Activated T-cell treated with anti-CD3 and anti-CD28 coated beads for 48 hours (primary cell): ENCODE results near the gene SH3BP4.

Experiments
- DNase-seq: peaks from one replicate; pipeline ENCODE4 v3.0.0-alpha.2; 2020; ENCODE audit warnings: low read depth

SH3BP4 gene

DNA sequence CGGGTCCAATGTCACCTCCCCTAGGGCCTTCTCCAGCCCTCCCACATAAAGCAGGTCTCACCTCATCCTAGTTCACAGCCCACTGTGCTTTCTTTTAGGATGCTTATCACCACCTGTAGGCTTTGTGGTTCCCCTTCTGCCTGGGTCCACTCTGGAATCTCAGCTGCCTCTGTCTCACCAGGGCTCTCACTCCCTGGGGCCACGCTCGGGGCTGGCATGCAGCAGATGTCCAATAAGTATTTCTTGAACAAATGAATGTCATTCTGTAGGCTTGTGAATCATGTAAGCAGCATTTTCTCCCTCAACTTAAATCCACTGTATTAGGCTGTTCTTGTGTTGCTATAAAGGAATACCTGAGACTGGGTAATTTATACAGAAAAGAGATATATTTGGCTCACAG, 4.3 kb upstream of the SH3BP4 start:
- no peak for DNase-seq

DNA sequence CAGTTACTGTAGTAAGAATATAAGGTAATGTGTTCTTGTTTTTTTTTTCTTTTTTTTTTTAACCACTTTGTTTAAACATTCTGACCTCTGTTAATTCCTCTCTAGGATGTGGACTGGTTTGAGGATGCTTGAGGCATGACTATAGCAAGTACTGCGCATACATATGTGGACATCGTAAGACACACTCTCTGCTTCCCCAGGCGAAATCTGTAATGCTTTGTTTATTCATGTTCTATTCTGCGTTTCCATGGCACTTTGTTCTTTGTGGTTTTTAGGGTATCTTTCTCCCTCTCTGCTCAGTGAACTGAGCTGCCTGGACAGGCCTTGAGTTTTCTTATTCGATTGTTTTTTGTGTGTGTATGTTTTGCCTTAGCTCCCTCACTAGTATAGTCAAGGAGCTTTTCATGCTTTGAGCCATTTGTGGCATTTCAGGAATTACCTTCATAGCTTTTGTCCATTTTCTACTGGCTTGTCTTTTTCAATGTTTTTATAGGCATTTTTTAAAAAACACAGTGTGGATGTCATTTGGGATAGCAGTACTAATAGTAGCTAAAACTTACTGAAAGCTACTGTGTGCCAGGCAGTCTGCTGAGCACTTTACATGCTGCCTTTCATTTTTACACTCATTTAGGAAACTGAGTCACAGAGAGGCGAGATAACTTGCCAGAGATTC, 1.9 kb upstream of the SH3BP4 start:
- DNase-seq = no peak

DNA sequence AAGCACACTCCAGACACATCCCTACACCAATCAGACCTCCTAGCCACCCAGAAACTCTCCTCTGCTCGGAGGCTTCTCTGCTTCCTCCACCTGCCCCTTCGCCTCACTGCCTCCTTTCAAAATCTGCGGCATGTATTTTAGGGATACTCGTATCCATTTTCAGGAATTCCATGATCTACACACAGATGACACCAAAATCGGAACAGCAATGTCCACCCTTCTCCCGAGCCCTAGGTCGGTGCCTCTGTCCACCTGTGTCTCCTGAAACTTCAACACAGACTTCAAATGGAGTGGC, 1.4 kb upstream of the SH3BP4 start:
- no peak for DNase-seq

DNA sequence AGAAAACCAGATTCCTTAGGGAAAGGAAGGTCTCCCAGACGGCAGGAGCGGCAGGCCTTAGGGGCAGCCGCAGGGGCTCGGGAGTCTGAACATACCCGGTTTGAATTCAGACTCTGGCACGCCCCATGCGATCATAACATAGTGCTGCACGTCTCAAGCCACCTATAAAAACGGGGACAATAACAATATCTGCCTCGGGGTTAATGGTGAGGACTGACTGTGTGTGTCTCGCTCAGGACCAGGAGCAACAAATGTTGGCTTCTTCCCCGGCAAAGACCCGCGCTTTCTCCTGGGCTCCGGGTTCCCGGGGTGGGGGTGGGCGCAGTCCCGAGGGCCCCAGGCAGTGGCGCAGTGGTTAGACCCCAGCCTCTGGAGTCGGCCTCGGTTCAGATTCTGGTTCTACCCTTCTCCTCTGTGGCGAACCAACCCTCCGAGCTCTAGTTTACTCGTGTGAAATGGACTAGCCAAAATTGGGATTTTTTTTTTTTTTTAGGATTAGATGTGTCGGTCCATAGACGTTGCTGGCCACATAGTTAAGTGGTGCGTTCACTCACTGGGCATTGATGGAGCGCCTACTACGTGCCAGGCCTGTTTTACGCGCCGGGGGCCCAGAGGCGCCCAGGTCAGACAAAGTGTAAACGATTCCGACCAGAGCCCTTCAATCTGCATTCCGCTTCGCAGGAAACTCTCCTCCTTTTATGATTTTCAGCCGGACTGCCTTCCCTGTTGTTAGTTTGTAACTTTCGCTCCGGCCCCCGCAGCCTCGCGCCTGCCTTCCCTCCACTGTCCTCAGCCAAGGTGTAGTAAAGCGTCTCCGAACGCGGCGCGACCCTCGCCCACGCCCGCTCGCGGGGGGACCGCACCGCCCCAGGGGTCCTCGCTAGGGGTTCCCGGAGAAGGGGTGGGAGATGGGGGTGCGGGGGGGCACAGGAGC, 820 bp upstream of the SH3BP4 start:
- no peak for DNase-seq

DNA sequence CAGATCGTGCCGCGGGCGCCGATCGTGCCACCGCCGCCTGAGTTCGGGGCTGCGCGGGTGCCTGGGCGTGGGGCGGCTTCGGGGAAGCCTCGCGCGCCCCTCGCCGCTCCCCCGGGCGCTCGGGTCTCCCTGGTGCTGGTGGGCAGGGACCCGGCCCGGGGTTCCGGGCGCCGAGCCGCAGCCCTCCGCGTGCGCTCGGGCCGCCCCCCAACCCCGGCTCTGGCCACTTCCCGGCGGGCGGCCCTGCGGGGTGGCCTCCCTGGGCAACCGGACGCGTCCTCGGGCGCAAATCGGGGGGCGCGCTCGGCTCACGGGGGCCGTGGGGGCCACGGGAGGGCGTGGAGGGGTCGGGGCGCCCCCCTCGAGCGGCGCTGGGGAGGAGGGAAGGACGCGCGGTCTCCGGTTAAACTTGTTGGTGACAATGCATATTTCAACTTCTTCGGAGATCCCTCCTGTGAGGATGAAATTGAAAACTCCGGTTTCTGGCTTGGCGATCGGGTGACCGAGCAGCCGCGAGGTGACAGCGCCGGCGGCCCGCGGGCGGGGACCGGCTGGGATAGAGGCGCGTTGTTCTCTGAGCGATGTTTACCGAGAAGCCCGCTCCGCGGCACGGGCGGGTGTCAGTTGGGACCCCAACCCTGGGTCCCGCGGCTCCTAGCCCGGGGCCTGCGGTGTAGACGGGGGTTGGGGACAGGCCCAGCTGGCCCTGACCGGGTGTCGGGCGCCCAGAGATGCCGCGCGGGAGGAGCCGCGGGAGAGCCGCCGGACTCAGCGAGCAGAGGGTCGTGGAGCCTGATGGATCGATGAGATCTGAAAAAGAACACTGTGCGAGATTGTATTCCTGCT, 676 bp downstream of the SH3BP4 start:
- DNase-seq = peak; percentile 2

DNA sequence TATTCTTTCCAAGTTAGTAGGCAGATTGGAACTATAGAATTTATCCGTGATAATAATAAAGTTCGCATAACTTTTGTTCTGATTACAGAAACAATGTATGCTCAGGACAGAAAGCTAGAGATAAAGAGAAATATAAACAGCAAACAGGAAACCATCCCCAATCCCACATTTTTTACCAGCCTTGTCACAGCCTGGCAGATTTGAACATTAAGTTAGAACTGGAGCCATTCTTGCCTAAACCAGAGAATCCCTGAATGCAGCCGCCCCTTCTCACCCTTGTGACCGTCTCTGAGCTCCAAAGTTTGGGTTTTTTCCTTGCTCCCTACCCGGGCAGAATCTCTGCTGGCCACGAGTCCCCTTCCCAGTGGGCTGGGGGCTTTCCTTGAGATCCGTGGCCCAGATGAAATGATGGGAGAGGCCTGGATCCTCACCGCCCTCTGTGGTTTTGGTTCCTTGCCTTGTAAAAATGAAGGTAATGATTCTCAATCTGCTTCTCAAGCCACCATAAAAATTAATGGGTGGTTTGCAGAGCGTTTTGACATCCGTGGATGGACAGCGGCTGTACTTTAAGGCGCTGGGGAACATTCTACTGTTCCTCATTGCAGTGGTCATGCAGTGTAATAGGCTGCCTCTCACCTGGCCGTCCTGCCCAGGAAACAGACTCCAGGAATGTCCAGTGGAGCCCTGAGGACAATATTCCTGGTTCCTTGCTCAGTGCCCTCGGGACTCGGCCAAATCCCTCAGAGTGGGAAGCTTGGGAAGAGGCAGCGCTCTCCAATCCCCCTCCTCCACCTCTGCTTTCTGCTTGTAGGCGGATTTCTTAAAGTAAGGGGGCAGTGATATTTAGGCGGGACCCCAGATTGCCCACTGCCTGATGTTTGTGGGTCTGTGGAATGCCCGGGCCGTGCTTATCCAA, 1.6 kb downstream of the SH3BP4 start:
- DNase-seq = no peak

DNA sequence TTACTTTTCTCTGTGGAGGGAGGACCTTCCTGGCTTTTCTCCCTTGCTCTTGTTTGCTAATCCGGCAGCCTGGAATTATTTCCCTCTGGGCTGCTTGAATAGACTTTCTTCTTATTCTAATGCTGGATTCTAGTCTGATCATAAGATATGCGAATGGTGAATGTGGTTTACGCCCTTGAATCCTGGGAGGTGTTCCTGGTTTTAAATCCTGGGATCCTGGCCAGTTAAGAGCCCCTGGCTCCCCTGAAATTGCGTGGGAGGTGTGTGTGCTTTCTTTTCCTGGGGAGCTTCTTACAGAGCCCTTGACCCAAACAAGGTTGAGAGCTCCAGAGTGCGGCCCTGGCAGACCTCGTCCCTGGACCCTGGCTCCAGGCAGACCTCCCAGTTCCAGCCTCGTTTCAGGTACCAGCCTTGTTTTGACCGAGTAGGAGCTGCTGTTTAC, 2.8 kb downstream of the SH3BP4 start:
- no peak for DNase-seq

DNA sequence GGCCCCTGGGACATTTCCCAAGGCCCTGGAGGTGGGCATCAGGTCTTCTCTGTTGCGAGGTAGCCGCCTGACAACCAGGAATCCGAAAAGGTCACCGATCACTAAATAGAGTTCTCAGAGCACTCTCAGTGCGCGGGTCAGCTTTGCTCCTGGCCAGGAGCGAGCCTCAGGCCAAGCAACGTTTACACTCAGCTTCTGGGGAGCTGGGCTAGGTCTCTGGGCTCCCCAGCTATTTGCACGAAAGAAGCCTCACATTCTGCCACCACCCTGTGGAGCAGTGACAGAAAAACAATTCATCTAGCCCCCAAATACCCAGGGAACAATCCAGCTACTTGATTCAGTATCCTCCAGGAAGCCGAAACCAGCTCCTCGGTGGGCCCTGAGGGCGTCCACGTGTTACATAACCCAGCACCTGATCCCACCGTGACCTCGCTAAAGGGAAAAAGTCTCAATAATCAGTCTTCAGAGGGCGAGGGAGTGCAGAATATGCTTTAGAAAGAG, 3.3 kb downstream of the SH3BP4 start:
- DNase-seq = no peak

DNA sequence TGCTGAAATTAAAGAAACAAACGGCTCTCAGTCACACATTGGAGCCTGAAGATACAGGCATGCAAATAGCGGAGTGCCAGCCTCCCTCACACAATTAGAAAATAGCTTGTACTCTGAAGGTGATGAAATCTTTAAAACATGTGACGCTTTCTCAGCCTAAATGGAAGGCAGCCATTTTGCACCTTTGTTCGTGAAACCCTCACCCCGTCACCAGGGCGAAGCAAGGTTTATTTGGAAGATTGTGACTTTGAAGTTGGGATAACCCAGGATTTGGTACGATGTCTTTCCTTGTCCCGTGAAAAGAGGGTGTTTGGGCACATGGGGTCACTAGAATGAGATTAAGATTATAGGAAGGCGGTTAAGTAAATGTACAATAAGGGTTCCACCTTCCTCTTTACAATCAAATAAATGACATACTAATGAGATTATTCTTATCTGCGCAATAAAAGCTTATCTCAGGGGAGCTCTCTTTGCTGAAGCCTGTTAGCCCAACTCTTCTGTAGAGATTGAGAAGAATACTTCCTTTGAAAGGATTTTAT, 4.2 kb downstream of the SH3BP4 start:
- no peak for DNase-seq

DNA sequence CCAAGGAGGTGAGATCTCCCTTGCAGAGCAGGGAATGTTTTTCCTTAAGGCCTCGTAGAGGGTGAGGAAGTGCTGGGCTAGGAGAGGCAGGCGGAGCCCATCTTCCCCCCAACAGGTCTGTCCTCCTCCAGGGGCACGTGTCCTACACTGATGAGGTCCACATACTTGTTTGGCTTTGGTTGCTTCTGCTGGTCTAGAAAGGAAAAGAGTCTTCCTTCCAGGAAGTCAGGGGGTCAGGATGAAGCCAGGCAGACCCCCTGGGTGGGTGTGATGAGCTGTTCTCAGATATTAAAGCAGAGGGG, 6.0 kb downstream of the SH3BP4 start:
- DNase-seq = no peak

DNA sequence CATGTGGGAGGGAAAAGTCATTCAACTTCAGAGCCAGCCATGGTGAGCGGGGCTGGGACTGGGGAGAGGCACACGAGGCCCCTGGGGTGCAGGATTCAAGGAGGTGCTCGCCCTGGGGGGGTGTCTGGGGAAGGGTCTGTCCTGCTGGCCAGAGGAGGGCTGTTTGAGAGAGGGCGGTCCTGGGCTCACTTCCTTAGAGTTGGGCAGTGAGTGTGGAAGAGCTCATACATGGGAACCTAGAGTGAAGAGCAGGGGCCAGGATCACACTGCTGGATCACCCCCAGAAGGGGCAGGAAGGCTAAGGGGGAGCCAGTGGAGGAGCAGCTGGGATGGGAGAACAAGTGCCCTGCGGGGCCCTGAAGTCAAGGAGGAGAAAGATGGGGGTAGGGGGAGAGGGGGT, 6.5 kb downstream of the SH3BP4 start:
- no peak for DNase-seq

DNA sequence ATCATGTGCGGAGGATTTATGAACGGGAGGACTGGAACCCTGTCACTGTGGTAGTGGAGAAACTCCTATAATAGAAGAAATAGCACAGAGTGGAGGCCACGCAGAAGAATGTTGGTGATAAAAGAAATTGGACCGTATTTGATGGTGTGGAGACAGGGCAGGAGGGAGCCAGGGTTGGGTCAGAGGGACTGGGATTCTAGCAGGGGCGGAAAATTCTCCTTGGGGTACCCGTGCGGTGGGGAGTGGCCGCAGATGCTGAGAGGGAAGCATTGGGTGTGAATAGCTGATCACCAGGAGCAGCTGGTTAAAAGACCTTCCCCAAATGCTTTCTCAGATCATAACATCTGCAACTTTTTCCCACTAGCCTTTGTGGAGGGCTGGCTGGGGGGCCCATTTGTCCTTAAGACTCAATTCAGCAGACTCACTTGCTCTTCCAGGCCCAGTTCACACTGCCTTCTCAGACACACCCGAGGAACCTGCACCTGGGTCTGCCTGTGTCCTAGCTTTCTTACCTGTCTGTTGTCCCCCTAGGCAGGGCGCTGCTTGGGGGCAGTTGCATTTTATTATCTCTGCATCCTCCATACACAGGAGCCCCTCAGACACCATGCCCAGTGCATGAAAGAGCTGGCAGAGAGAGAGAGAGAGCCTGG, 7.1 kb downstream of the SH3BP4 start:
- no peak for DNase-seq

DNA sequence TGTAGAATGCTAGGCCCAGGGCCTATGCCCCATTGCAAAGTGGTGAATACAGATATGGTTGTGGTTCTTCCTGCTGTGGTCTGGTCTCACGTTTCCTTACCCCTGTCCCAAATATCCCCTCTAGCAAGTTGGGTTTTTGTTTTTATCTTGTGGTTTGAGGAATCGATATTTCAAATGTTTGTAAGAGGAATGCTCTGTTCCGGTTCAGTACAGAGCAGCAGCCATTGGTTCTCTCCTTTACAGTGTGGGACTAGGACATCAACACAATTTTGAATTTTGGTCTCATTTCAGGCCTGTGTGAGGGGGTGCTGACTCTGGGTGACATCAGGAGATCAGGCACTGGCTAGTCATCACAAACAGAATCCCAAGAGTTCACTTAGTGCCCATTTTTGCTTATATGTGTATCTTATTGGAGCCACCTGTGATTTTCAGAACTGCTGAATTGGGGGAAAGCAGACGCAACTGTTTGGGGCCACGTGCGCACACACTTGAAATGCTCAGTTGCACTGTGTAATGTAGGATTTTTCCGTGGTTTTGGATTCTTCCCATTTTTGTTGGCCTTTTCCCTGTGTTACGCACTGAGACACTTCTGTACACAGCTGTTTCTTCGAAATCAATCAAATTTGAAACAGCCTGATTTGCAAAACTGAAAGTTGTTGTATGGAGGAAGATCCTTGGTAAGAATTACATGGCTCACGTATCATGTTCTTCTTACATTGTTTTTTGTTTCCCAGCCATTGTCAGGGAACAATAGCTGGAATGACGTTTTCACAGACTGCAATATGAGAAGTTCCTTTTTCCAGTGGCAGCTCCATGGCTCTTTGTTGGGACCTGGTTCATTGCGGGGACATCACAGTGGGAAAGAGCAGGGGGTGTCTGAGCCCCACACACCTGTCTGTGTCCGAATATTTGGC, 8.6 kb downstream of the SH3BP4 start:
- DNase-seq = no peak

DNA sequence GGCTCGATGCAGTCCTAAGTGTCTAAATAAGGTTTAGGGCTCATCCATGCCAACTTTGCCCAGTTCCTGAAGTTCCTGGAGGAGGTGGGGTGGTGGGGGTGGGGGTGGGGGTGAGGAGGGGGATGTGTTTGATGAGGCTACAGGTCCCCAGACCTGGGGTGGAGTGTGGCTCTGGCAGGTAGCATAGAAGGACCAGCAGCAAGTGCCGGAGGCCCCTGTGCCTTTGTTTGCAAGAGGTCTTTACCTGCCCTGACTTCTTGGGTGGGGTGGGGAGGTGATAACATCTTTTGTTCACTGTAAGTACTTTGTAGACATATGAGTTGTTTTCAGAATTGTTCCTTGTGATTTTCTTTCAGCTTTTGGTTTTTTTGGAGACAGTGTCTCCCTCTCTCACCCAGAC, 10.0 kb downstream of the SH3BP4 start:
- DNase-seq = no peak

DNA sequence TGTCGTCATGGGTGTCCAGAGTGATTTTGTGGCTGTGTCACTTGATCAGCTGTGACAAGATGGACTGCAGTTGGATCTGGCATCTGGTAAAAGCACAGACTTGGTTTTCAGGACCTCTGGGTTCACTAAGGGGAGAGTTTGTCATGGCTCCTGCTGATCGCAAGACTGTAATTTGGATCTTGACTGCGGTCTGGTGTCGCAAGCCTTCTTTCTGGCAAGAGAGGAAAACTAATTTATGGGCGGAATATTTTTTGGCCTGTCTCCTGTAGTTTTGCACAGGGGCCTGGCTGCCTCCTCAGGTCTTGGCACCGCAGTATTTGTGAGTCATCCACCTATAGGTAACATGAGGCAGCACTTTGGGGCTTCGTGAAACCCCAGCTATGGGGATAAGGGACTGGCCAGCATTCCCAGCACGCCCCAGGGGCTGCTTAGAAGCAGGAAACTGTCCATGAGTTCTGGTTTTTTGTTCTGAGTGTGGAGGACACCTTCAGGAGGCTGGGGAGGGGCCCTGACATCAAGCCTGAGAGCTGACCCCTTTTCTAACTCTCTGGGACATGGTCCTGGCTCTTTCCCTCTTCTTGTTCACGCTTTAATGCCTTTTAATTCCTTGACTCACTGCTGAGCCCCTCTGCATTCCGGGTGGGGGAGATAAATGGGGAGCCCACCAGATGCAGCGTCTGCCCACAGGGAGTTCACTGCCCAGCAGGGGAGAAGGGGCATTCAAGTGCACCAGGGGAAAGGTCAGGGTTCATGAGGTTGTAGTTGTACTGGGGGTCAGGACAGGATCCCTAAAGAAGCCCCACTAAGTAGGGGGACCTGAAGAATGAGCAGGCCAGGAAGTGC, 12.2 kb downstream of the SH3BP4 start:
- DNase-seq = no peak

DNA sequence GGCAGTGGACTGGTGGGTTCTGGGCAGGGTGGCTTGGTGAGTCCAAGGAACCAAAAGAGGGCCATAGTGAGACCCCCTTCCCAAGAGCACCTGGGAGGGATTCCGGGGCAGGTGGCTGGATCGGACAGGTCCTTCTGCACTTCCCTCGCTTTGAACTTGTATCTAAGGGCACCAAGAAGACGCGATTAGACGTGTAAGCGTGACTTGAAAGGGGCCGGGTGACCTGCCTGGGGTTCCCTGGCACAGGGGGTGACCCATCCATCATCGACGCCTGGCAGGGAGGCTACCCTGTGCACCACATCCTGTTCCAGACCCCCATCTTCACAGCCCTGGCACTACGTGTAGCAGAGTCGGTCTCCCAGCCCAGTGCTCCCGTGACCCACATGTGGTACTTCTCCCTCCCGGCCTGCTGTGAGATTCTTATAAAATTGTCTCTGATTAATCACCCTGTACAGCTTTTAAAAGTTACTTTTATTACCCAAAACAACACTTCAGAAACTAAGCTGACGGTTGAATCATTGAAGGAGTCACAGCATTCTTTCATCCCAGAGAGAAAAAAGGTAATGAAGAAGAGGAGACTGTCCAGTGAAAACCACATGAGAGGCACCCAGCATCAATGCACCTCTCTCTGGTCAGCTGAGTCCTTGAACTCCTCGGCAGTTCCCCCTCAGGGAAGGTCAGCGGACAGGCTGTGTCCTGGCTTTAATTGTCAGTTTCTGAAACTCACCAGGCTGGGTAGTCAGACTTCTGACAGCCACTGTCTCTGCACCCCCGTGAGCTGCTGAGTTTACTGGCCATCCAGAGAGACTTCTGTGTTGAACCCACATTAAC, 13.0 kb downstream of the SH3BP4 start:
- DNase-seq = no peak

DNA sequence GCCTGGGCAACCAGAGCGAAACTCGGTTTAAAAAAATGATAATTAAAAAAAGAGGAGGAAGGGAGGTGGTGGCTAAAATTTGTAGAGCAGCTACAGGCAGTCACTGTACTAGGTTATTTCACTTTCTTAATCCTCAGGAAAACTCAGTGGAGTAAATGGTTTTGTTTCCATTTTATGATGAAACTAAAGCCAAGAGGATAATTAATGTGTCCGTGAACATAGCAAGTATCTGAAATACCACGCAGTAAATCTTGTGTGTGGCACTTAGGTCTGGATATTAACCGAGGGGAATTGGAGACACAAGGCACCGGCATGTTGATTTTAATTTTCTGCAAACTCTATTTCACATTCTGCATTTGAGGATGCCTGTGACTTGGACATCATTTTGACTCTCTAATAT, 14.5 kb downstream of the SH3BP4 start:
- no peak for DNase-seq
